Gastroesophageal sphincter (tissue), 3 donors: ENCODE results near the gene ELAVL4.

Experiments
- CTCF ChIP-seq, 4 experiments: fragments of 200-600 bp in 2 of 4; fragments of 450-650 bp in 2 of 4; sonication (generic) in 1 of 4; IDR thresholded peaks; one replicate each; pipeline ENCODE4 v1.5.1; 2017 to 2019; ENCODE audit warnings: antibody characterized with exemption in 4 of 4, mild to moderate bottlenecking in 2 of 4, moderate library complexity in 2 of 4
- EP300 ChIP-seq: sonication (generic); formaldehyde crosslinking; IDR thresholded peaks from one replicate; pipeline ENCODE4 v1.6.1; 2017; ENCODE audit warnings: antibody characterized with exemption, mild to moderate bottlenecking
- POLR2A ChIP-seq, 2 donors: fragments of 450-650 bp; IDR thresholded peaks; one replicate each; pipeline ENCODE4 v1.6.1; 2017; ENCODE audit warnings: antibody characterized with exemption in 2 of 2, mild to moderate bottlenecking in 2 of 2, moderate library complexity in 1 of 2
- POLR2AphosphoS5 ChIP-seq: sonication (generic); formaldehyde crosslinking; IDR thresholded peaks from one replicate; pipeline ENCODE4 v1.6.1; 2017; ENCODE audit warnings: antibody characterized with exemption

GRCh38 chr1:50218344-50219120 is 109.8 kb downstream of the ELAVL4 start:
- no peak for TF ChIP-seq CTCF (IDR thresholded peaks at IDR 0.05)
- TF ChIP-seq POLR2A (IDR thresholded peaks at IDR 0.05) = no peak
- TF ChIP-seq POLR2AphosphoS5 = no peak
- TF ChIP-seq EP300 = no peak
